ENCODE results near the gene POLR2J.
"Not testable (repeated sequence)": the region's sequence is repeated elsewhere in the genome, so short reads cannot be mapped to it uniquely, and the experiment has no call there.

The POLR2J gene

DNA sequence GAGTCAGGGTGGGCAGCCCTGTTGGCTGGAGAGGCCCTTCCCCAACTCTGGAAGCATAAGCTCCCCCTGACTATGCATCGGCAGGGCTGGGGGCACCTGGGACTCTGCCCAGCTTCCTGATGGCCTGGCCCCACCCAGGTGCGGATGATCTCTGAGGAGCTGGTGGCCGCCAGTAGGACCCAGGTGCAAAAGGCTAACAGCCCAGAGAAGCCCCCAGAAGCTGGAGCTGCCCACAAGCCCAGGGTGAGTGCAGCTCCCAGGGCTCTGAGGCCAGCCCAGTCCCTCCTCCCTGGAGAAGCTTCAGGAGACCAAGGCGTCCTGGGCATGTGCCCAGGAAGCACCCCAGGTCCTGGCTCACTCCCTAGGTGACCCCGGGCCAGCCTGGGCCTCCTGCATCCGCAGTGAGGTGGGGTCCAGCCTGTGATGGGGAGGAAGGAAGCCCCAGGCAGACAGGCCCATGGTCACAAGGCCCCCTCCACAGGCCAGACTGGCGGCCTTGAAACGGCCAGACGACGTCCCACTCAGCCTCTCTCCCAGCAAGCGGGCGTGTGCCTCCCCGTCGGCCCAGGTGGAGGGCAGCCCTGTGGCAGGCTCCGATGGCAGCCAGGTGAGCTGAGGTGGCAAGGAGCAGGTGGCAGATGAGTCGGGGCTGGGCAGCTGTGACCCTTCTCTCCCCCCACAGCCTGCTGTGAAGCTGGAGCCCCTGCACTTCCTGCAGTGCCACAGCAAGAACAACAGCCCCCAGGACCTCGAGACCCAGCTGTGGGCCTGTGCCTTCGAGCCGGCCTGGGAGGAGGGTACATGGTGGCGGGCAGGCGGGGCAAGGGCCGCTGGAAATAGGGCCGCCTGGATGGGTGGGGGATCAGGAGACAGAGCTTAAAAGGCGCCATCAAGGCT, 10.9 kb downstream of the POLR2J start:
- DNase-seq (ENCODE audit: extremely low read depth in 1 of 2, low read depth in 1 of 2), result no peak

DNA sequence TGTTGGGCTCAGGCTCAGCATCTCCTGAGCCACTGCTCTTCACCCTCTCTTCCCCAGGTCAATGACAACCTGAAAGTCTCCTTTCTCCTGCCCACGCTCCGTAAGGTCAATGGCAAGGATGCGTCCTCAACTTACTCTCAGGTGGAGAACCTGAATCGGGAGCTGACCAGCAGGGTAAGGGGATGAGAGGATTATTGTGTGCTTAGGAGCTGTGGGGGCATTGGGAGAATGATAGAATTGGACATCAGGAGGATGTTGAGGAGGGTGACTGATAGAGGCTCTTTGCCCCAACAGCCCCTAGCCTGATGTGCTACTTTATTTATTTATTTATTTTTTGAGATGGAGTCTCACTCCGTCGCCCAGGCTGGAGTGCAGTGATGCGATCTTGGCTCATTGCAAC, 12.6 kb downstream of the POLR2J start:
- DNase-seq (ENCODE audit: extremely low read depth in 1 of 2, low read depth in 1 of 2), result no peak

DNA sequence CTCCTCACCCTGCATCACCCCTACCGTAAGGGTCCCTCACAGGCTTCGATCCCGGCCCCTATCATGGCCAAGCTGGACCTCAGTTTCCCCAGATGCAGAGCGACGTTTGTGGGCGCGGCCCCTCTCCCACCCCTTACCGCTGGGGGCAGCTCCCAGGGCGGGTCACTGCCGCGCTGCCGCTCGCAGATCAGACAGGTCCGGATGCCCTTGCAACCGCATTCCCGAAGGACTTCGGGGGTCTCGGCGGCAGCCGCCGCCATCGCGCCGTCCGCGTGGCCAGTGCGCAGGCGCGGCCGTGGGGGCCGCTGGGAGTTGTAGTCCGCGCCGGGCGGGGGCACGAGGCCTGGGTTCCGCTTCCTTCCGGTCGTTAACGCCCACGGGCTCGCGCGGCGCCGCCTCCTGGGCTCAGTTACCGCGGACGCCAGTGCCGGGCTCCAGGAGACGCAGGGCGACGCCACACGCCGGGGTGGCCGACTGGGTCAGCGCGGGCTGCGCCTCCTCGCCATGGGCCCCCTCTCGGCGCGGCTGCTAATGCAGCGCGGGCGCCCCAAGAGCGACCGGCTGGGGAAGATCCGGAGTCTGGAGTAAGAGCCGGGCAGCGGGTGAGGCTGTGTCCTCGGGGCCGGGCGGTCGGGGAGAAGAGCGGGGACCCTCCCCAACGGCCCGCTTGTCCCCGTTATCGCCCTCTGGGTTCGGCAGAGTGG, 14.0 kb downstream of the POLR2J start, which contains the start of the genes ALKBH4 and LRWD1:
Gene ALKBH4, minus strand, starts transcription at position 287 of the 704 bp plus-strand sequence. Its CDS starts 27 bp downstream, at position 260.
Gene LRWD1, plus strand, starts transcription at position 408 of the 704 bp plus-strand sequence. Its CDS starts 97 bp downstream, at position 505.
- DNase-seq (ENCODE audit: extremely low read depth in 1 of 2, low read depth in 1 of 2), result peak; percentile 82 to 91

DNA sequence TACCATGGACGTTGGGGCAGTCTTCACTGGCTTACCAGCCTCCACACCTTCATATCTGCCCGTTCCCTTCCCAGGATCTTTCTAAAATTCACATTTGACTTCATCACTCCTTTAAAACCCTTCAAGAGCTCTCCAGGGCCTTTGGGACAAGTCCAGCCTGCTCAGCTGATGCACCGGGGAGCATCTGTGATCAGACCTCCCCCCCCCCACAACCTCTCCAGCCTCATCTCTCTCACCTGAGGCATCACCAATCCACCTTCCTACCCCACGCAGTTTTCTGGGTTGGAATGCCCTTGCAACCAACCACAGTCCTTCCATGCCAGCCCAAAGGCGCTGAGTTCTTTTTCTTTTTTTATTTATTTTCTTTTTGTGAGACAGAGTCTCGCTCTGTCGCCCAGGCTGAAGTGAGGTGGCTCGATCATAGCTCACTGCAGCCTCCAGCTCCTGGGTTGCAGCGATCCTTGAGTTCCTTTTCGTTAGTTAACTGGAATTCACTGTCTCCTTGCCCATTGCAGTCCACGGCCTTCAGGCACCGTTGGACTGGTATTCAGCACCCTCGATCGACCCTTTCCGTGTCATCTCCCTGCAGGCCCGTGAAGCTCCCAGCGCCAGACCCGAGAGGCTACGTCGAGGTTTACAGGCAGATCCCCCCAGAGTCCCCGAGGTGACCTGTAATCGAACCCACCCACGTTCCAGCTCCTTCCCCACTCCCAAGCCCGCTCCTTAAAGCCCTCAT, 14.7 kb downstream of the POLR2J start:
- no peak for DNase-seq (ENCODE audit: extremely low read depth in 1 of 2, low read depth in 1 of 2)

DNA sequence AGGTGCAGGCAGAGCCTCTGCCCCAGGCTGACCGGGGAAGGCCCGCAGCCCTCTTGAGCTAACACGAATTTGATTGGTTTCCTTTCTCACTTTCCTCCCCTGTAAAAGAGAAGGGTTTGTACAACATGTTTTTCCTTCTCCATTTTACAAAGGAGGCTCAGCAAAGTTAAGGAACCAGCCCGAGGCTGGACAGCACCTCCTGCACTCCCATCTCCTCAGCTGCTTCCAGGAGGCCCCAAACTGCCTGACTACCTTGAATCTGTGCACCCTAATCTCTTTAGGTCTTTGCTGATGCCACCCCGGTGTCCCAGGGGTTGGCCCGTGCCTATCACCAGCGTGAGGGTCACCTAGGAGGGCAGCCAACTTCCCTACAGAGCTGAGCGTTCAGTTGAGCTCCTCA, 18.3 kb downstream of the POLR2J start:
- no peak for DNase-seq (ENCODE audit: extremely low read depth in 1 of 2, low read depth in 1 of 2)

DNA sequence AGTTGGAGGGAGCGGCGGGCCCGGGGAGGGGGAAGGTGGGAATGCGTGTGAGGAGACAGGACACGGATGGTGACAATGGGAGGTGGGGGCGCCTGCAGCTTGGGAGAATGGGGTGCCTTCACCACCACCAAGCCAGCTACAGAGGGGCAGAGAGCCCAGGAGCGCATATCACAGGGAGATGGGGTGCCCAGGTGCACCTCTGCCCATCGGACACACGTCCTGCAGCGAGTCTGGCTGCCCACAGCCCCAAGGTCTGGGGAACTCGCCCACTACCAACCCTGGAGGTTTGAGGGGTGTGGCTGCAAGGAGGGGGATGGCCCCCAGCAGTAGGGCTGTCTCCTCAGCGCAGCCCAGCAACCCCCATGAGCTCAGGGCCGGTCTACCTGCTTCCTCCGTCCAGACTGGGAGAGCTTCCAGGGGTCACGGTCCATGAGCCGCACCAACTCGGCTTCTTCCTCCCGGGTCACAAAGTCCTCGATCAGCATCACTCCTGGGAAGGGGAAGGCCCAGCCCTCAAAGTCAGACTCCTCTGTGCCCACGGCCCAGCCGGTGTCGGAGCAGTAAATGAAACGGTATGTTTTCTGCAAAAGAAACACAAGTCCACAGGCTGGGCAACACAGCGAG, 19.4 kb downstream of the POLR2J start:
- DNase-seq (ENCODE audit: extremely low read depth in 1 of 2, low read depth in 1 of 2), result no peak

DNA sequence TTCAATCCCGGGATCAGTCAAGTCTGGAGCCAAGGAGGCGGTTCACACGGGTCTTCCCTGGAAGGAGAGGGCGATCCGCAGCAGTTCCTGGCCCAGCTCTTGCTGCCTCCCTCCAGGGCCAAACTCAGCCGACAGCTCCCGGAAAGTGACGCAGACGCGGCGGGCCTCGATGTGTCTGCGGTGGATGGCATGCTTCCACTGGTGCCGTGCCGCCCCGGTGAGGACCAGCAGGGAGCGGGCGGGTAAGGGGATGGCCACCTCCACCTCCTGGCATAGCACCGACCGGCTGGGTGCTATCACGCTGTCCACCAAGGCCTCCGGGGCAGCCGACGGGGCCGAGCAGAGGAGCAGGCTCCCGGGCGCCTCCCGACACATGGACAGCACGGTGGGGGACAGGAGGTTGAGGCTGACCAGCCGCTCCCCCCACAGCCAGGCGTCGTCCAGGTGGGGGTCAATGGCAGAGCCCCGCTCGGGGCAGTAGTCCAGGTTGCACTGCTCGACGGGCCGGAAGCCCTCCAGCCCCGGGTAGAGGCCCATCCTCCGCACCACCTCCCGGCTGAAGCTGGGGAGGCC, 21.3 kb downstream of the POLR2J start:
- DNase-seq (ENCODE audit: extremely low read depth in 1 of 2, low read depth in 1 of 2), result no peak

DNA sequence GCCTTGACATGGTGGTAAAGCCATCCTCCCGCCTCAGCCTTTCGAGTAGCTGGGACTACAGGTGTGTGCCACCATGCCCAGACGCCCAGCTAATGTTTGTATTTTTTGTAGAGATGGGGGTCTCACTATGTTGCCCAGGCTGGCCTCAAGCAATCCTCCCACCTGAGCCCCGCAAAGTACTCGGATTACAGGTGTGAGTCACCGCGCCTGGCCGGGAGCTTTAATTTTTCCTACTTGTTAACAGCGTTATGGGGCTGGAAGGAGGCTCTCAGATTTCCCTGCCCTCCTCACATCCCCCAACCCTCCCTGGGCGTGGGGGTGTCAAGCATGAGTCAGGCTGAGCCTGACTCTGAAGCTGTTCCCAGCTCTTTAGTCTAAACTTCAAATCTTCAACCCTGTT, 22.4 kb downstream of the POLR2J start:
- DNase-seq (ENCODE audit: extremely low read depth in 1 of 2, low read depth in 1 of 2), result no peak

DNA sequence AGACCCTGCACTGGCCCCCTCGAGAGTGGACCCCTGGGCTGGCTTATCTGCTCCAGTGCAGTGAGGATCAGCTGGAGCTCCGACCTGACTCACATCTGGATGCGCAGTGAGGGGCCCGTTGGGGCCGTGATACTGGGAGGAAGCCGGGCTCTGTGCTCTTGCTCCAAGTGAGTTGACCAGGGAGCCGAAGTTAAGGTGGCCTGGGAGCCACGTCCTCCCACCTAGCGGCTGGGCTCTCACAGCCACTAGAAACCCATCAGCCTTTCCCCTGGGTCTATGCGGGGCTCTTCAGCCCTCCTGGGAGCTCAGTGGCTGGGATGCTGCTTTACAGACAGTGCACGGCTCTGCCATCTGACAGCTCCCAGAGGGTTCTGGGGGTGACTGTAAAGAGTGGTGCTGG, 23.1 kb downstream of the POLR2J start:
- DNase-seq (ENCODE audit: extremely low read depth in 1 of 2, low read depth in 1 of 2), result no peak

DNA sequence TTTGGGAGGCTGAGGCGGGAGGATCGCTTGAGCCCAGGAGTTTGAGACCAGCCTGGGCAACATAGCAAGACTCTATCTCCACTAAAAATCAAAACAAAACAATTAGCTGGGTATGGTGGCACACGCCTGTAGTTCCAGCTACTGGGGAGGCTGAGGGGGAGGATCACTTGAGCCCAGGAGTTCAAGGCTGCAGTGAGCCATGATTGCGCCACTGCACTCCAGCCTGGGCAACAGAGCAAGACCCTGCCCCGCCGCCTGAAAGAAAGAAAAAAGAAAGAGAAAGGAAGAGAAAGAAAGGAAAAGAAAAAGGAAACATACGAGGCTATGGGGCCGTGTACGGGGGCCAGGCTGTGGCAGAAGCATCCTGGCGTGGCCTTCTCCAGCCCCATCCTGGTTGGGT, 23.8 kb downstream of the POLR2J start:
- DNase-seq (ENCODE audit: extremely low read depth in 1 of 2, low read depth in 1 of 2), result not testable (repeated sequence)

DNA sequence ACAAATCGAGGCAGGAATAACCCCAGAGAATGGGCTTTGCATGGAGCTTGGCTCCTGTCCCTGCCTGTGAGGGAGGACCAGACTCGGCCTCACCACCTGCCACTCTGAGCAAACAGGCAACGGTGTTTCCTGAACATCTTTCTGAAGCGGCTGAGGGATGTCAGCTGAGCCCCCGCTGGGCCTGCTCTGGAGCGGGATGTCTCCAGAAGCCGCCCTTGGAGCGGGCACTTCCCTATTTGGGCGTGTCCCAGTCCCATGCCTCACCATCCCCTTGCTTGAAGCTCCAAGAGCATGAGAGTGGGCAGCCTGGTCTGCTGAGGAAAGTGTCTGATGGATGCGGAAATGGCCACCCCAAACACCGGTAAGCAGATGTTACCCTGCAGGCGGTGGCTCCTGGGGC, 24.3 kb downstream of the POLR2J start:
- no peak for DNase-seq (ENCODE audit: extremely low read depth in 1 of 2, low read depth in 1 of 2)

DNA sequence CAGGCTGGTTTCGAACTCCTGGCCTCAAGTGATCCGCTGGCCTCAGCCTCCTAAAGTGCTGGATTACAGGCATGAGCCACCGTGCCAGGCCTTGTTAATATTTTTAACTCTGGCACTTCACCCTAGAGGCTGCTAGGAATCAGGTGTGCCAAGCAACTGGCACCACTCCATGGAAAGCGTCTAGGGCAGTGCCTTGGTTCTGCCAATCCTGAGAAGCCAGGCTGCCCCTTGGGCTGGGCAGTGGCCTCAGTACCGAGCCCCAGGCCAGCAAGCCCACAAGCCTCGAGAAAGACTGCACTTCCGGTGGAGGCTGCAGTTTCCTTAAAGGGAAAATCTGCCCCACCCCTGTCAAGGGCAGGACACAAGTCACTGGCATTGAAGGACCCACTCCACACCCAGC, 25.4 kb downstream of the POLR2J start:
- DNase-seq (ENCODE audit: extremely low read depth in 1 of 2, low read depth in 1 of 2), result no peak

DNA sequence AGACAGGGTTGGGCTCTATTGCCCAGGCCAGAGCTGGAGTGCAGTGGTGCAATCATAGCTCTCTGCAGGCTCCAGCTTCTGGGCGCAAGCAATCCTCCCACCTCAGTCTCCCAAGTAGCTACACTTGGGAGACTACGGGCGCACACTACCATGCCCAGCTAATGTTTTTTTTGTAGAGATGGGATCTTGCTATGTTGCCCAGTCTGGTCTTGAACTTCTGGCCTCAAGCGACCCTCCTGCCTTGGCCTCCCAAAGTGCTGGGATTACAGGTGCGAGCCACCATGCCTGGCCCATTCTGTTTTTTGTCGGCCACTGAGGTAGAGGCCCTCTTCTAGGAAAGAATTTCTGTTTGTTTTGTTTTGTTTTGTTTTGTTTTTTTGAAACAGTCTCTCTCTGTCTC, 26.3 kb downstream of the POLR2J start:
- no peak for DNase-seq (ENCODE audit: extremely low read depth in 1 of 2, low read depth in 1 of 2)

DNA sequence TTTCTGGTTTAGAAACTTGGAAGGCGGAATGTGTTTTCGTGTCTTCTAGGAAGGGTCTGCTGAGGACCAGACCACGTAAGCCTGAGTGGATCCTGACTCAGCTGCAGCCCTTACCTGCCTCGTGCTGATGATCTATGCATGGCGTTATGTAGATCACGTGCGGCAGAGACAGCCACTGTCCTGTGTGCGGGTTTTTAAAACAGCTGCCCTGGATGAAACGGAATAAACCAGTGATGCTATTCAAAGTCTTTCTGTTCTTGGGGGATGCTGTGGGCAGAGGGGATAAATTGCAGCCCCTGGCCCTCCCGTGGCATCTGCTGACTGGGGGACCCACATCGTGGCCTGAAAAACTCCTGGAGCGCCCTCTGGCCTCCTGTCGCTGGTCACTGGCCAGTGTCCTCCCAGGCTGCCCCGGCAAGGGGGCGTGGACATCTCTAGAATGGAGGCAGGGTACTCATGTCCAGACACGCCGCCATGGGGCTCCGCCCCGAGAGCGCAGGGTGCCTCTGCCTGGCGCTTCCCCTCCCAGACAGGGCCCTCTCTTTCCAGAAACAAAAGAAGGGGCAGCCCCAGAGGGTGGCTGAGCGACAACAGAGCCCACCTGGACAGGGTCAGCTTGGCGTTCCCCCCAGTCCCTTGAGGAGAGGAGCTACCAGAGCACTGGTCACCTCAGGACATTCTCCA, 27.2 kb downstream of the POLR2J start:
- DNase-seq (ENCODE audit: extremely low read depth in 1 of 2, low read depth in 1 of 2), result no peak

DNA sequence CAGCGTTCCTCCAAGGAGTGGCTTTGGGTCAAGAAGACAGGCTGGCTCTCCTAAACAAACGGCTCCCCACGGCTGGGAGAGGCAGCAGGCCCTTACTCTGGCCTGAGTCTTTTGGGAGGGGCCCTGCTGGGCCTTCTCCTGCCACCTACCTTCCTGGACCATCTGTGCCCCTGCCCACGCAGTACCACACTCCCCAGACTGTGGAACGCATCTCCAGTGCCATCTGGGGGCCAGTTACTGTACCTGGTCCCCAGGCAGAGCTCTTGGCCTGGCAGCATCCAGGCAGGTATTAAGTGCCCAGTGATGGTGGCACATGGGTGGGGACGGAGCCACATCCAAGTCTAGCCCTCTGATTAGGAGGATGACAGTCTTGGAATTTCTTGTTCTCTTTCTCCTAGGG, 28.5 kb downstream of the POLR2J start:
- peak in 1 of 2 donors; percentile 24 for DNase-seq (ENCODE audit: extremely low read depth in 1 of 2, low read depth in 1 of 2)

DNA sequence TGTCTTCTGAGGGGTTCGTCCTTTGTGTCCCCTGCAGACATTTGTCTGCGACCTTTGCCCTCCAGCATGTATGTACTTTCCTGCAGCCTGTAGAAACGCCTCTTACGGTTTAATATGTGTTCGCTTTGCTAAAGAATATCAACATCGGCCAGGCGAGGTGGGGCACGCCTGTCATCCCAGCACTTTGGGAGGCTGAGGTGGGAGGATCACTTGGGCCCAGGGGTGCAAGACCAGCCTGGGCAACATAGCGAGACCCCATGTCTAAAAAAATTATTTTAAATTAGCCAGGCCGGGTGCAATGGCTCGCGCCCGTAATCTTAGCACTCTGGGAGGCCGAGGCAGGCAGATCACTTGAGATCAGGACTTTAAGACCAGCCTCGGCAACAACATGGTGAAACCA, 29.6 kb downstream of the POLR2J start:
- no peak for DNase-seq (ENCODE audit: extremely low read depth in 1 of 2, low read depth in 1 of 2)

DNA sequence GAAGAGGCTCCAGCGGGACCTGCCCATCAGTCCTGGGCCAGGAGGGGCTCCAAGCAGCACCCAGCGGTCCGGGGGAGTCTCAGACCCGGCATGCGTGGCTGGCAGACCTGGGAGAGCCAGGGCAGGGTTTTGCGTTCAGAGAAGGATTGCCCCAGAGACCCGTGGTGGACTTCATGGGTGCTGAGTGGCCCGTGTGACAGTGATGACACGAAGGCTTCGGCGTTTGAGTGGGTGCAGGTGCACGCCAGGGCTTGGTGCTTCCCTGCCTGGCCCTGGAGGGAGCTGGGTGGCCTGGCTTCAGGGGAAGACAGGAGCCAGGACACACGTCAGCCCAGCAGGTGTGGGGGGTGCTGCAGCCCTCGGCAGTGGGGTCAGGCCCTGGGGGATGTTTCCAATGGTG, 31.4 kb downstream of the POLR2J start:
- no peak for DNase-seq (ENCODE audit: extremely low read depth in 1 of 2, low read depth in 1 of 2)

DNA sequence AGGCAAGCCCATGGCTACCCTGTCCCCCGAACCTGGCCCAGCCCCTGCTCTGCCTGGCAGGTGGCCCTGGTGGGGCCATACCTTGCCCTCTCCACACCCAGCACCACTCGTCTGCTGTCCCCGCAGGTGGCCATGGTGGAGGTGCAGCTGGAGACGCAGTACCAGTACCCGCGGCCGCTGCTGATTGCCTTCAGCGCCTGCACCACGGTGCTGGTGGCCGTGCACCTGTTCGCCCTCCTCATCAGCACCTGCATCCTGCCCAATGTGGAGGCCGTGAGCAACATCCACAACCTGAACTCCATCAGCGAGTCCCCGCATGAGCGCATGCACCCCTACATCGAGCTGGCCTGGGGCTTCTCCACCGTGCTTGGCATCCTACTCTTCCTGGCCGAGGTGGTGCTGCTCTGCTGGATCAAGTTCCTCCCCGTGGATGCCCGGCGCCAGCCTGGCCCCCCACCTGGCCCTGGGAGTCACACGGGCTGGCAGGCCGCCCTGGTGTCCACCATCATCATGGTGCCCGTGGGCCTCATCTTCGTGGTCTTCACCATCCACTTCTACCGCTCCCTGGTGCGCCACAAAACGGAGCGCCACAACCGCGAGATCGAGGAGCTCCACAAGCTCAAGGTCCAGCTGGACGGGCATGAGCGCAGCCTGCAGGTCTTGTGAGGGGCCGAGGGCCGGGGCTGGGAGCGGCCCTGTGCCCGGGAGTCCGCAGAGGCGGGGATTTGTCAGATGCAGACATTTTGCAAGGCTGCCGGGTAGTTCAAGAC, 32.1 kb downstream of the POLR2J start:
- no peak for DNase-seq (ENCODE audit: extremely low read depth in 1 of 2, low read depth in 1 of 2)

DNA sequence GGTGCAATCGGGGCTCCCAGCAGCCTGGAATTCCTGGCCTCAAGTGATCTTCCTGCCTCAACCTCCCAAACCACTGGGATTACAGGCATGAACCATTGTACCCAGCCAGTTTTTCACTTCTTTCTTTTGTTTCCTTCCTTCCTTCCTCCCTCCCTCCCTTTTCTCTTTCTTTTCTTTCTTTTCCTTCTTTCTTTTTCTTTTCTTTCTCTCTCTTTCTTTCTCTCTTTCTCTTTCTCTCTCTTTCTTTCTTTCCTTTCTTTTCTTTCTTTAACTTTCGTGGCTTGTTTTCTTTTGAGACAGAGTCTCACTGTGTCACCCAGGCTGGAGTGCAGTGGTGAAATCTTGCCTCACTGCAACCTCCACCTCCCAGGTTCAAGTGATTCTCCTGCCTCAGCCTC, 33.0 kb downstream of the POLR2J start:
- no peak for DNase-seq (ENCODE audit: extremely low read depth in 1 of 2, low read depth in 1 of 2)
